Measurements from ENCODE around the gene PPP1R9A.

DNA sequence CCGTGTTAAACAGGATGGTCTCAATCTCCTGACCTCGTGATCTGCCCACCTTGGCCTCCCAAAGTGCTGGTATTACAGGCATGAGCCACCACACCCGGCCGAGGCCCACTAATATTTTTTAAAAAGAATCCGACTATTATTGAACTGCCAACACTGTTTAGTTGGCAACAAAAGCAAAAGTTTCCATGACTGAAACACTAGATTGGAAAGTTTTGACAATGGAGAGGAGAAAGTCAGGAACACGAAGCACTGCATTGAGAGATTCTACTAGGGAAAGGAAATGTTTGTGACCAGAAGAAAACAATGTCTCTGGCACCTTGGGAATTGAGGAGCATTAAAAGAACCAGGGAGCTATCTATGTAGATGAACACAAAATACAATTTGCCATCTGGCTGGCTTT, 13.7 kb upstream of the PPP1R9A start:
- TF ChIP-seq, protein P1, sequence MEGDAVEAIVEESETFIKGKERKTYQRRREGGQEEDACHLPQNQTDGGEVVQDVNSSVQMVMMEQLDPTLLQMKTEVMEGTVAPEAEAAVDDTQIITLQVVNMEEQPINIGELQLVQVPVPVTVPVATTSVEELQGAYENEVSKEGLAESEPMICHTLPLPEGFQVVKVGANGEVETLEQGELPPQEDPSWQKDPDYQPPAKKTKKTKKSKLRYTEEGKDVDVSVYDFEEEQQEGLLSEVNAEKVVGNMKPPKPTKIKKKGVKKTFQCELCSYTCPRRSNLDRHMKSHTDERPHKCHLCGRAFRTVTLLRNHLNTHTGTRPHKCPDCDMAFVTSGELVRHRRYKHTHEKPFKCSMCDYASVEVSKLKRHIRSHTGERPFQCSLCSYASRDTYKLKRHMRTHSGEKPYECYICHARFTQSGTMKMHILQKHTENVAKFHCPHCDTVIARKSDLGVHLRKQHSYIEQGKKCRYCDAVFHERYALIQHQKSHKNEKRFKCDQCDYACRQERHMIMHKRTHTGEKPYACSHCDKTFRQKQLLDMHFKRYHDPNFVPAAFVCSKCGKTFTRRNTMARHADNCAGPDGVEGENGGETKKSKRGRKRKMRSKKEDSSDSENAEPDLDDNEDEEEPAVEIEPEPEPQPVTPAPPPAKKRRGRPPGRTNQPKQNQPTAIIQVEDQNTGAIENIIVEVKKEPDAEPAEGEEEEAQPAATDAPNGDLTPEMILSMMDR (conservative IDR thresholded peaks at IDR 0.05; ENCODE audit: low read depth, low read length), result no peak
- no peak for TF ChIP-seq EZH2 (IDR thresholded peaks at IDR 0.05; ENCODE audit: borderline replicate concordance, low read depth, low read length, poor library complexity, severe bottlenecking)
